VCaP (cell line): ENCODE measurements around the gene FLRT1.

Source experiments
- H3K27ac ChIP-seq: fragments of 450-650 bp; 2 replicates; pipeline ENCODE4 v1.5.1; 2017
- CTCF ChIP-seq: fragments of 450-650 bp; conservative IDR thresholded peaks from 2 replicates; pipeline ENCODE4 v1.5.1; 2017; ENCODE audit warnings: mild to moderate bottlenecking, moderate library complexity

The FLRT1 gene

GRCh38 chr11:64065141-64065465 lies 29.4 kb downstream of the FLRT1 start:
- TF ChIP-seq CTCF = no peak

GRCh38 chr11:64065712-64066111 lies 30.0 kb downstream of the FLRT1 start:
- no peak overlapping the region for H3K27ac ChIP-seq
- no peak for TF ChIP-seq CTCF

More at GRCh38 chr11:64065141-64065465, 29.4 kb downstream of the FLRT1 start:
- no peak overlapping the region for H3K27ac ChIP-seq

GRCh38 chr11:64067230-64067993 lies 31.7 kb downstream of the FLRT1 start:
- TF ChIP-seq CTCF = no peak
- no peak overlapping the region for H3K27ac ChIP-seq

GRCh38 chr11:64068705-64069400 lies 33.1 kb downstream of the FLRT1 start:
- no peak overlapping the region for H3K27ac ChIP-seq
- no peak for TF ChIP-seq CTCF

- no peak for TF ChIP-seq CTCF
- no peak overlapping the region for H3K27ac ChIP-seq
Observed at GRCh38 chr11:64069401-64070313, 33.9 kb downstream of the FLRT1 start.

GRCh38 chr11:64070314-64070681 lies 34.6 kb downstream of the FLRT1 start:
- TF ChIP-seq CTCF = no peak; the same call in 1 of the 2 replicates
- no peak overlapping the region for H3K27ac ChIP-seq

GRCh38 chr11:64071849-64072248 lies 36.1 kb downstream of the FLRT1 start:
- H3K27ac ChIP-seq = no peak overlapping the region
- no peak for TF ChIP-seq CTCF
